ENCODE data around the gene CTNNA3.

Gene CTNNA3

DNA sequence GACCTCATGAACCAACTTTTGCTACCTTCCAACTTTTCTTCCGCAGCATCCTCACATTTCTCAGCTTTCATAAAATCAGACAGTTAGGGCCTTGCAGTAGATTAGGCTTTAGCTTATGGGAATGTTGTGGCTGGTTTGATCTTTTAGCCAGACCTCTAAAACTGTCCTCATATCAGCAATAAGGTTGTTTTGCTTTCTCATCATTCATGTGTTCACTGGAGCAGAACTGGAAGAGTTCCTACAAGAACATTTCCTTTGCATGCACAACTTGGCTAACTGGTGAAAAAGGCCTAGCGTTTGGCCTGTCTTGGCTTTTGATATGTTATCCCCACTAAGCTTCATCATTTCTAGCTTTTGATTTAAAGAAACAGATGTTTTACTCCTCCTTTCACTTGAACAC, 900.1 kb downstream of the CTNNA3 start (continued):
- TF ChIP-seq, protein P1, sequence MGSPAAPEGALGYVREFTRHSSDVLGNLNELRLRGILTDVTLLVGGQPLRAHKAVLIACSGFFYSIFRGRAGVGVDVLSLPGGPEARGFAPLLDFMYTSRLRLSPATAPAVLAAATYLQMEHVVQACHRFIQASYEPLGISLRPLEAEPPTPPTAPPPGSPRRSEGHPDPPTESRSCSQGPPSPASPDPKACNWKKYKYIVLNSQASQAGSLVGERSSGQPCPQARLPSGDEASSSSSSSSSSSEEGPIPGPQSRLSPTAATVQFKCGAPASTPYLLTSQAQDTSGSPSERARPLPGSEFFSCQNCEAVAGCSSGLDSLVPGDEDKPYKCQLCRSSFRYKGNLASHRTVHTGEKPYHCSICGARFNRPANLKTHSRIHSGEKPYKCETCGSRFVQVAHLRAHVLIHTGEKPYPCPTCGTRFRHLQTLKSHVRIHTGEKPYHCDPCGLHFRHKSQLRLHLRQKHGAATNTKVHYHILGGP (tag by site-specific recombination; IDR thresholded peaks at IDR 0.05) = no peak
- no peak for TF ChIP-seq ZNF302 (tag by site-specific recombination; IDR thresholded peaks at IDR 0.05; ENCODE audit: low read depth)

DNA sequence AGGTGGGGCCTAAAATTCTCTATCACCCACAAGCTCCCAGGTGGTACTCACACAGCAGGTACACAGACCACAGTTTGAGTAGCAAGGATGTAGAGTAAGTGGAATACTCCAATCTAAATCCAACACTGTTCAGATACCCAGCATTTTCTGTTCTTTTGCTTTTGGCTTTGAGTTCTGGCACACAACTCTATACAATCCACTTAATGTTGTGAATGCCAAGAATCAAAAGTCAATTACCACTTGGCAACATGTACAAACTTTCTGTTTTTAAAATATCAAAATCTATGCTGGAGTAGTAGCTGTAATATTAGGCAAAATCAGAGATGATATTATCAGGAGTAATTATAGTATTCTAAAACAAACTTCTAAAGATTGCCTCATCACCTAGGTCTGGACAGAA, 903.6 kb downstream of the CTNNA3 start:
- CTCF ChIA-PET = no interaction called here

More for the DNA sequence above, 903.6 kb downstream of the CTNNA3 start:
- Histone ChIP-seq H3K36me3 (ENCODE audit: control insufficient read depth in 2 of 2, insufficient read depth in 1 of 2, low read length in 2 of 2) (no peaks in the 10 kb centered on the region), H3K4me1 (ENCODE audit: control insufficient read depth, insufficient read depth, low read length) (no peaks in the 10 kb centered on the region), H3K9me3 (ENCODE audit: control insufficient read depth, insufficient read depth, low read depth, low read length) (no peaks in the 10 kb centered on the region), H3K27ac (ENCODE audit: extremely low read depth, low read depth, low read length) (no peak overlapping the region), H3K4me3 (ENCODE audit: low read depth, low read length) (no peak overlapping the region)
- TF ChIP-seq, protein P2, sequence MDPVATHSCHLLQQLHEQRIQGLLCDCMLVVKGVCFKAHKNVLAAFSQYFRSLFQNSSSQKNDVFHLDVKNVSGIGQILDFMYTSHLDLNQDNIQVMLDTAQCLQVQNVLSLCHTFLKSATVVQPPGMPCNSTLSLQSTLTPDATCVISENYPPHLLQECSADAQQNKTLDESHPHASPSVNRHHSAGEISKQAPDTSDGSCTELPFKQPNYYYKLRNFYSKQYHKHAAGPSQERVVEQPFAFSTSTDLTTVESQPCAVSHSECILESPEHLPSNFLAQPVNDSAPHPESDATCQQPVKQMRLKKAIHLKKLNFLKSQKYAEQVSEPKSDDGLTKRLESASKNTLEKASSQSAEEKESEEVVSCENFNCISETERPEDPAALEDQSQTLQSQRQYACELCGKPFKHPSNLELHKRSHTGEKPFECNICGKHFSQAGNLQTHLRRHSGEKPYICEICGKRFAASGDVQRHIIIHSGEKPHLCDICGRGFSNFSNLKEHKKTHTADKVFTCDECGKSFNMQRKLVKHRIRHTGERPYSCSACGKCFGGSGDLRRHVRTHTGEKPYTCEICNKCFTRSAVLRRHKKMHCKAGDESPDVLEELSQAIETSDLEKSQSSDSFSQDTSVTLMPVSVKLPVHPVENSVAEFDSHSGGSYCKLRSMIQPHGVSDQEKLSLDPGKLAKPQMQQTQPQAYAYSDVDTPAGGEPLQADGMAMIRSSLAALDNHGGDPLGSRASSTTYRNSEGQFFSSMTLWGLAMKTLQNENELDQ (tag by site-specific recombination; IDR thresholded peaks at IDR 0.05; ENCODE audit: low read depth) = no peak
- TF ChIP-seq ZNF555 (tag by site-specific recombination; conservative IDR thresholded peaks at IDR 0.05) (no peak), MEIS1 (CRISPR knock-in tag; IDR thresholded peaks at IDR 0.05; ENCODE audit: borderline replicate concordance) (no peak), ZNF140 (tag by site-specific recombination; IDR thresholded peaks at IDR 0.05) (no peak), ZBTB17 (tag by site-specific recombination; IDR thresholded peaks at IDR 0.05) (no peak), ZNF623 (tag by site-specific recombination; IDR thresholded peaks at IDR 0.05) (no peak), GLI4 (tag by site-specific recombination; IDR thresholded peaks at IDR 0.05) (no peak), ZNF19 (tag by site-specific recombination; IDR thresholded peaks at IDR 0.05; ENCODE audit: low read depth) (no peak), ZNF433 (tag by site-specific recombination; IDR thresholded peaks at IDR 0.05; ENCODE audit: low read depth) (no peak), MZF1 (tag by site-specific recombination; IDR thresholded peaks at IDR 0.05; ENCODE audit: borderline replicate concordance) (no peak), ZNF521 (tag by site-specific recombination; IDR thresholded peaks at IDR 0.05) (no peak), ZNF302 (tag by site-specific recombination; IDR thresholded peaks at IDR 0.05; ENCODE audit: low read depth) (no peak)
- TF ChIP-seq, protein P3, sequence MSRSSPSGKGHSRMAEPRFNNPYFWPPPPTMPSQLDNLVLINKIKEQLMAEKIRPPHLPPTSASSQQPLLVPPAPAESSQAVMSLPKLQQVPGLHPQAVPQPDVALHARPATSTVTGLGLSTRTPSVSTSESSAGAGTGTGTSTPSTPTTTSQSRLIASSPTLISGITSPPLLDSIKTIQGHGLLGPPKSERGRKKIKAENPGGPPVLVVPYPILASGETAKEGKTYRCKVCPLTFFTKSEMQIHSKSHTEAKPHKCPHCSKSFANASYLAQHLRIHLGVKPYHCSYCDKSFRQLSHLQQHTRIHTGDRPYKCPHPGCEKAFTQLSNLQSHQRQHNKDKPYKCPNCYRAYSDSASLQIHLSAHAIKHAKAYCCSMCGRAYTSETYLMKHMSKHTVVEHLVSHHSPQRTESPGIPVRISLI (tag by site-specific recombination; IDR thresholded peaks at IDR 0.05) = no peak
- TF ChIP-seq, protein P4, sequence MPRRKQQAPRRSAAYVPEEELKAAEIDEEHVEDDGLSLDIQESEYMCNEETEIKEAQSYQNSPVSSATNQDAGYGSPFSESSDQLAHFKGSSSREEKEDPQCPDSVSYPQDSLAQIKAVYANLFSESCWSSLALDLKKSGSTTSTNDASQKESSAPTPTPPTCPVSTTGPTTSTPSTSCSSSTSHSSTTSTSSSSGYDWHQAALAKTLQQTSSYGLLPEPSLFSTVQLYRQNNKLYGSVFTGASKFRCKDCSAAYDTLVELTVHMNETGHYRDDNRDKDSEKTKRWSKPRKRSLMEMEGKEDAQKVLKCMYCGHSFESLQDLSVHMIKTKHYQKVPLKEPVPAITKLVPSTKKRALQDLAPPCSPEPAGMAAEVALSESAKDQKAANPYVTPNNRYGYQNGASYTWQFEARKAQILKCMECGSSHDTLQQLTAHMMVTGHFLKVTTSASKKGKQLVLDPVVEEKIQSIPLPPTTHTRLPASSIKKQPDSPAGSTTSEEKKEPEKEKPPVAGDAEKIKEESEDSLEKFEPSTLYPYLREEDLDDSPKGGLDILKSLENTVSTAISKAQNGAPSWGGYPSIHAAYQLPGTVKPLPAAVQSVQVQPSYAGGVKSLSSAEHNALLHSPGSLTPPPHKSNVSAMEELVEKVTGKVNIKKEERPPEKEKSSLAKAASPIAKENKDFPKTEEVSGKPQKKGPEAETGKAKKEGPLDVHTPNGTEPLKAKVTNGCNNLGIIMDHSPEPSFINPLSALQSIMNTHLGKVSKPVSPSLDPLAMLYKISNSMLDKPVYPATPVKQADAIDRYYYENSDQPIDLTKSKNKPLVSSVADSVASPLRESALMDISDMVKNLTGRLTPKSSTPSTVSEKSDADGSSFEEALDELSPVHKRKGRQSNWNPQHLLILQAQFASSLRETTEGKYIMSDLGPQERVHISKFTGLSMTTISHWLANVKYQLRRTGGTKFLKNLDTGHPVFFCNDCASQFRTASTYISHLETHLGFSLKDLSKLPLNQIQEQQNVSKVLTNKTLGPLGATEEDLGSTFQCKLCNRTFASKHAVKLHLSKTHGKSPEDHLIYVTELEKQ (tag by site-specific recombination; IDR thresholded peaks at IDR 0.05; ENCODE audit: borderline replicate concordance) = no peak
- TF ChIP-seq, protein P5, sequence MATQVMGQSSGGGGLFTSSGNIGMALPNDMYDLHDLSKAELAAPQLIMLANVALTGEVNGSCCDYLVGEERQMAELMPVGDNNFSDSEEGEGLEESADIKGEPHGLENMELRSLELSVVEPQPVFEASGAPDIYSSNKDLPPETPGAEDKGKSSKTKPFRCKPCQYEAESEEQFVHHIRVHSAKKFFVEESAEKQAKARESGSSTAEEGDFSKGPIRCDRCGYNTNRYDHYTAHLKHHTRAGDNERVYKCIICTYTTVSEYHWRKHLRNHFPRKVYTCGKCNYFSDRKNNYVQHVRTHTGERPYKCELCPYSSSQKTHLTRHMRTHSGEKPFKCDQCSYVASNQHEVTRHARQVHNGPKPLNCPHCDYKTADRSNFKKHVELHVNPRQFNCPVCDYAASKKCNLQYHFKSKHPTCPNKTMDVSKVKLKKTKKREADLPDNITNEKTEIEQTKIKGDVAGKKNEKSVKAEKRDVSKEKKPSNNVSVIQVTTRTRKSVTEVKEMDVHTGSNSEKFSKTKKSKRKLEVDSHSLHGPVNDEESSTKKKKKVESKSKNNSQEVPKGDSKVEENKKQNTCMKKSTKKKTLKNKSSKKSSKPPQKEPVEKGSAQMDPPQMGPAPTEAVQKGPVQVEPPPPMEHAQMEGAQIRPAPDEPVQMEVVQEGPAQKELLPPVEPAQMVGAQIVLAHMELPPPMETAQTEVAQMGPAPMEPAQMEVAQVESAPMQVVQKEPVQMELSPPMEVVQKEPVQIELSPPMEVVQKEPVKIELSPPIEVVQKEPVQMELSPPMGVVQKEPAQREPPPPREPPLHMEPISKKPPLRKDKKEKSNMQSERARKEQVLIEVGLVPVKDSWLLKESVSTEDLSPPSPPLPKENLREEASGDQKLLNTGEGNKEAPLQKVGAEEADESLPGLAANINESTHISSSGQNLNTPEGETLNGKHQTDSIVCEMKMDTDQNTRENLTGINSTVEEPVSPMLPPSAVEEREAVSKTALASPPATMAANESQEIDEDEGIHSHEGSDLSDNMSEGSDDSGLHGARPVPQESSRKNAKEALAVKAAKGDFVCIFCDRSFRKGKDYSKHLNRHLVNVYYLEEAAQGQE (tag by site-specific recombination; IDR thresholded peaks at IDR 0.05) = no peak
- TF ChIP-seq, protein P6, sequence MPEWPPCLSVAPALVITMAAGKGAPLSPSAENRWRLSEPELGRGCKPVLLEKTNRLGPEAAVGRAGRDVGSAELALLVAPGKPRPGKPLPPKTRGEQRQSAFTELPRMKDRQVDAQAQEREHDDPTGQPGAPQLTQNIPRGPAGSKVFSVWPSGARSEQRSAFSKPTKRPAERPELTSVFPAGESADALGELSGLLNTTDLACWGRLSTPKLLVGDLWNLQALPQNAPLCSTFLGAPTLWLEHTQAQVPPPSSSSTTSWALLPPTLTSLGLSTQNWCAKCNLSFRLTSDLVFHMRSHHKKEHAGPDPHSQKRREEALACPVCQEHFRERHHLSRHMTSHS (tag by site-specific recombination; IDR thresholded peaks at IDR 0.05) = no peak
- POLR2A ChIA-PET = no interaction called here
